Immature natural killer cell (primary cell): ENCODE results near the gene GARIN5A. TPM values are rescaled to one million over a fixed set of nuclear protein-coding genes. Genes with fewer than 3 reads are reported as not detected.
A peak's percentile ranks its signal among the peaks of the same experiment; 100 is the strongest.

Source experiments
- DNase-seq, 3 donors: peaks; one replicate each; pipeline ENCODE4 v3.0.0; 2022; ENCODE audit warnings: mixed read lengths in 1 of 3
- H3K27ac Mint-ChIP-seq, 6 donors: one replicate each; pipeline ENCODE4 v1.8.0; 2020; ENCODE audit warnings: mixed read lengths in 6 of 6, mild to moderate bottlenecking in 5 of 6, inconsistent platforms in 4 of 6, moderate library complexity in 3 of 6
- H3K27me3 Mint-ChIP-seq, 3 donors: one replicate each; pipeline ENCODE4 v1.8.0; 2020 to 2021; ENCODE audit warnings: low read depth in 3 of 3, mild to moderate bottlenecking in 3 of 3, mixed read lengths in 3 of 3, moderate library complexity in 3 of 3, inconsistent platforms in 1 of 3
- H3K36me3 Mint-ChIP-seq, 3 donors: one replicate each; pipeline ENCODE4 v1.8.0; 2020; ENCODE audit warnings: mixed read lengths in 3 of 3, inconsistent platforms in 2 of 3, mild to moderate bottlenecking in 2 of 3
- H3K4me1 Mint-ChIP-seq, 2 donors: one replicate each; pipeline ENCODE4 v1.8.0; 2020; ENCODE audit warnings: inconsistent platforms in 2 of 2, mild to moderate bottlenecking in 2 of 2, mixed read lengths in 2 of 2, moderate library complexity in 1 of 2
- H3K4me3 Mint-ChIP-seq, 5 donors: one replicate each; pipeline ENCODE4 v1.8.0; 2020; ENCODE audit warnings: mild to moderate bottlenecking in 5 of 5, mixed read lengths in 5 of 5, inconsistent platforms in 3 of 5, moderate library complexity in 3 of 5
- H3K9me3 Mint-ChIP-seq, 6 donors: one replicate each; pipeline ENCODE4 v1.8.0; 2020; ENCODE audit warnings: mild to moderate bottlenecking in 6 of 6, mixed read lengths in 6 of 6, inconsistent platforms in 4 of 6, moderate library complexity in 3 of 6
- polyA plus RNA-seq, 3 donors: library from polyadenylated mRNA; unstranded; fragments of 300-500 nt; fragmentation: Illumina TruSeq; gene quantifications; one replicate each; pipeline ENCODE4 v1.2.3, GENCODE V29; 2021

The GARIN5A gene
- polyA plus RNA-seq, 3 donors from 2014 or later: 0.39 to 1.3 (median 0.68) TPM

DNA sequence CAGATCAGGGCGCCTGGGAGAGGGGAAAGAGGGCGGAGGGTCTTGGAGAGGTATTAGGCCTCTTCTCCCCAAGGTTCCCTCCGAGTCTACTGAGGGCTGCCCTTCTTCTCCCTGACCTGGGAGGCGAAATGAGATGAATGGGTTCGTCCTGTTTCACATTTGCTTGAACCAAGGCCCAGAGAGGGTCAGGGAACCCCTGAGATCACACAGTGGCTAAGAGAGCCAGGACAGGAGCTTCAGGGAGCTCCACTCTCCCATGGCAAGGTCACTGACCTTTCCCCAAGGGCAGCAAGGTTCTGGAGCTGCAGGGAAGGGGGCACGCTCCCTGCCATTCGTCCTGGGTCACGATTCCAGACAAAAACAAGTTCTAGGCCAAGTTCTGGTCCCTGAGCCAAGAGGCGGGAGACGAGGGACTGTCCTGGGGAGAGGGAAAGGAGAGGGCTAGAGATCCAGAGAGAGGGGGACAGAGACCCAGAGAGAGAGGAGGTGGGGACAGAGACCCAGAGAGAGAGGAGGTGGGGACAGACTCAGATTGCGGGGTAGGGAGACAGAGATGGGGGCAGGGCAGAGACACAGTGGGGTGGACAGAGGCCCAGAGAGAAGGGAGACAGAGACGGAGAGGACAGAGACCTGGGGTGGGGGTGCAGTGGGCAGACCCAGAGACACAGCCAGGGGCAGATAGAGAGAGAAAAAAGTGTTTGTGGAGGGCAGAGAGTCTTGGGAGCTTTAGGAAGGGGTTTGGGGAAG is 36.5 kb upstream of the GARIN5A start:
- Mint-ChIP-seq H3K4me1 (peaks cover 16 to 18% of the 10 kb centered on the region in 2 donors), H3K27ac (peak overlapping the region in 3 of 6 donors; percentile 74 to 81 (median 80)), H3K36me3 (no peaks in the 10 kb centered on the region), H3K4me3 (peak overlapping the region in 2 of 5 donors; percentile 25 to 51), H3K27me3 (peaks cover 5 to 10% (median 8%) of the 10 kb centered on the region in 3 donors), H3K9me3 (no peaks in the 10 kb centered on the region)
- DNase-seq: no peak

DNA sequence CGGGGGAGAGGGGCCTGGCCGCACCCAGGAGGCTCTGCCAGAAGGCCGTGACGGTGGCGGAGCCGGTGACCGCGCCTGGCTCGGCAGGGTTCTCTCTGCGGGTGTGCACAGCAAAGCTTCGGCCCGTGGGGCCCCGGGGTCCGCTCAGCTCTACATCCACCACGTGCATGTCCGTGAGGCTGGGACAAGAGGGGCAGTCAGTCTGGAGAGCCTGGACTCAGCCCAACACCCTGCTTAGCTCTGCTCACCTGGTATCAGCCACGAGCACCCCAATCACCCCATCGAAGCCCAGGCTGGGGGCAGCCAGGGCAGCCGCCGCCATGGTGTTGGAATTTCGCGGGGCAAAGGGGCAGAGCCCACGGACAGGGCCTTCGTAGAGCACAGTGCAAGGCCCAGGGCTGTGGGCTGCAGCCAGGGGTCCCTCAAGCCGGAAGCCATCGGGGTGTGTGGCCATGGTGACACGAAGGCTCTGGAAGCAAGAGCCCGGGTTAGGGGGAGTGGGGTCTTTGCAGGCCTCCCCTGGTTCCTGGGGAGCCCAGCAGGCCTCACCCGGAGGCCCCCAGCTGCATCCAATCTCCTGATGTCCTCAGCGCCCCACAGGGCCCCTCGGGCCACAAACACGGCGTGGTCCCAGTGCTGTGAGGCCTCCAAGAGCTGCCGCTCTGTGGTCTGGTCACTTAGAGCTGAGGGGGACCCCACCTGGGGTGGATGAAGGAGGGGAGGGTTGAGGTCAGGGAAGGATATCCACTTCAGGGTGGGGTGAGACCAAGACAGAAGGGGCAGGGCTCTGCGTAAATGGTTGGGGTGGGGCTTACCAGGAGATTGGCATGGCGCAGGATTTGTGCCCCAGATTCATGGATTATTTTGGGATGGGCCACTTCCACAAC is 35.7 kb upstream of the GARIN5A start:
- peak overlapping the region in 2 of 6 donors; percentile 24 to 94 for H3K27ac Mint-ChIP-seq
- H3K27me3 Mint-ChIP-seq: peaks cover 5 to 10% (median 8%) of the 10 kb centered on the region in 3 donors
- no peak for DNase-seq
- H3K4me1 Mint-ChIP-seq: peaks cover 16 to 18% of the 10 kb centered on the region in 2 donors
- no peaks in the 10 kb centered on the region for H3K9me3 Mint-ChIP-seq
- H3K36me3 Mint-ChIP-seq: no peaks in the 10 kb centered on the region
- H3K4me3 Mint-ChIP-seq: no peak overlapping the region

DNA sequence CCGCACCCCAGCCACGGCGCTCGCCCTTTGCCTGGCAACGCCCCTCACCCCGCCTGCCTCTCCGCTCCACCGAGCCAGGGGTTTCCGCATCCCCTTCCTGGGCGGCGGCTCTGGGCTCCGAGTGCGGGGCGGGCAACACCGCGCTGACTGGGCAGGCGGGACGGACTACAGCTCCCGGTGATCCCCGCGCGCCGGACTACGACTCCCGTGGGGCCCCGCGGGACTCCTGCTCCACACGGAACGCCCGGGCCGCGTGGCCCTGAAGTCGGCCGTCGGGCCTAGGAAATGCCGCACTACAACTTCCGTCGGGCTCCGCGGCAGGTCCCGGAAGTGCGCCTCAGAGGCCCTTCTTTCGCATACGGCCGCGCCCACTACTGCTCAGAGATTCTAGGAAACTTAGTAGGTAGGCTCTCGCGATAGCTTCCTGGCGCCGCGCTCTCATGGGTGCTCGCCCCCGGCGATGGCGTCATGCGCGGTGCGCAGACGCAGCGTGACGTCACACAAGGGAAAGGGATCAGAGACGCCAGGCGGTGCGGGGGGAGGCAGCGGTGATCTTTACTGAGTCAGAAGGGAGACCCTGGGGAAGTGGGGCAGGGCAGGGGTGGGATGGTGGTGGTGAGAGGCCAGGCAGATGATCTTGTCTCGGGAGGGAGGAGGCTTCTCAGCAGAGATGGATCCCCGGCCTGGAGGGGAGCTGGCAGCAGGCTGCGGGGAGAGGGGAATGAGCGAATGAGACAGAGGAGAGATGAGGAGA is 34.6 kb upstream of the GARIN5A start, which contains the start of gene JOSD2:
JOSD2 (minus strand) TSS at position 123 of the 754 bp plus-strand sequence. CDS start 760 bp downstream, outside the sequence.
- no peaks in the 10 kb centered on the region for H3K9me3 Mint-ChIP-seq
- peak; percentile 93 to 96 (median 96) for DNase-seq
- no peaks in the 10 kb centered on the region for H3K36me3 Mint-ChIP-seq
- peaks cover 16 to 18% of the 10 kb centered on the region in 2 donors for H3K4me1 Mint-ChIP-seq
- H3K4me3 Mint-ChIP-seq: peak within 1 kb of the TSS; percentile 88 to 96 (median 90)
- peak within 1 kb of the TSS; percentile 92 to 98 (median 98) for H3K27ac Mint-ChIP-seq
- H3K27me3 Mint-ChIP-seq: peaks cover 3 to 10% (median 8%) of the 10 kb centered on the region in 3 donors

DNA sequence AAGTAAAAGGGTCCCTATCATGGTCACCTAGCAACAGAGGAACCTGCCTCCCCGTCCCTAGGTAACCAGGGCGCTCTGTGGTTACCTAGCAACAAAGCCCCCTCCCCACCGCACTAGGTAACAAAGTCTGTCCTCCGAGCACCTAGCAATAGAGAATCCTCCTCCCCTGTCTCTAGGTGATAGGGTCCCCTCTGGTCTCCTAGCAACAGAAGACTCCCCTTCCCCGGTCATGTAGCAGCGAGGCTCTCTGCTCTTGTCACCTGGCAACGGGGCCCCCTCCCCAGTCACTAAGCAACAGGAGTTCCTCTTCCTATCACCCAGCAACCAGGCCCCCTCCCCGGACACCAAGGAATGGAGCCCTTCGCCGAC is 34.0 kb upstream of the GARIN5A start:
- H3K27me3 Mint-ChIP-seq: peaks cover 3 to 10% (median 8%) of the 10 kb centered on the region in 3 donors
- H3K4me1 Mint-ChIP-seq: peaks cover 16 to 18% of the 10 kb centered on the region in 2 donors
- no peaks in the 10 kb centered on the region for H3K36me3 Mint-ChIP-seq
- peak overlapping the region; percentile 88 to 96 (median 90) for H3K4me3 Mint-ChIP-seq
- H3K27ac Mint-ChIP-seq: peak overlapping the region; percentile 84 to 98 (median 96)
- DNase-seq: no peak
- H3K9me3 Mint-ChIP-seq: no peaks in the 10 kb centered on the region

DNA sequence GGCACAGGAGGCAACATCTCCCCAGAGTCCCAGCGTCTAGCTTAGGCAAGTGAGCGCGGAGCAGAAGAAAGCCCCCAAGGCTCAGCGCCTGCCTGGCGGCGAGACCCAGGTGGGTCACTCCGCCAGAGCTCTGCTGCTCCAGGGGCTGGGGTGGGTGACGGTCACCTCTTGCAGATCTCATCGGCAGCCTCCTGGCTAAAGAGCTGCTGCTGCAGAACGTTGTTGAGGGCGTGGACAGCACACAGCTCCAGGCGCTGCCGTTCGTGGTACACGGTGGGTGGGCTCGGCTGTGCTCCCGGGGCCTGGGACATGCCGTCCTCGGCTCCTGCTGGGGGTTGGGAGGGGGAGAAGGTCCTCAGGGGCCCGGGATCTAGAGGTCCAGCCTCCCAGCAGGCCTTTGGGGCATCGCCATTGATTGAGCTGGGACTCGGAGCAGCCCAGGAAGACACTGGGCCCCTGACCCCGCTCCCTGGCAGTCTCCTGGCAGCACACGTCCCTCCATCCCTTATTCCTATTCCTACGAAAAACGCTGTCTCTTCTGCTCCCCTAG is 33.5 kb upstream of the GARIN5A start:
- Mint-ChIP-seq H3K4me1 (peaks cover 16 to 18% of the 10 kb centered on the region in 2 donors), H3K9me3 (no peaks in the 10 kb centered on the region), H3K4me3 (peak overlapping the region; percentile 88 to 96 (median 90)), H3K36me3 (no peaks in the 10 kb centered on the region), H3K27ac (peak overlapping the region; percentile 84 to 98 (median 96)), H3K27me3 (peaks cover 3 to 10% (median 8%) of the 10 kb centered on the region in 3 donors)
- DNase-seq: no peak

DNA sequence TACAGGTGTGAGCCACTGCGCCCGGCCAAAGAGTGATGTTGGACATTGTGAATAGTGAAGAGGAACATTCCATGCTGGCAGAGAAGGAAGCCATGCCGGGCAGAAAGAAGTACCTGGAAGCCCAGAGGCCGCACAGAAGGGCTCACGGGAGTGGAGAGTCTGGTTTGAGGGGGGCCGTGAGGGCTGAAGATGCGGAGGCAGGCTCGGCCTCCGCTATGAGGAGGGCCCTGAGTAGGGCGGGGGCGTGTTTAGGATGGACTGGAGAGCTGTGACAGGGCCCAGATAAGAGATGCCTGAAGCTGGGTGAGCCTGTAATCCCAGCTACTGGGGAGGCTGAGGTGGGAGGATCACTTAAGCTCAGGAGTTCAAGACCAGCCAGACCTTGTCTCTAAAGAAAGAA is 32.7 kb upstream of the GARIN5A start:
- Mint-ChIP-seq H3K4me3 (peak overlapping the region in 3 of 5 donors; percentile 36 to 62 (median 45)), H3K27ac (peak overlapping the region in 4 of 6 donors; percentile 35 to 90 (median 52)), H3K27me3 (peaks cover 2 to 10% (median 7%) of the 10 kb centered on the region in 3 donors), H3K4me1 (peaks cover 16 to 18% of the 10 kb centered on the region in 2 donors), H3K9me3 (no peaks in the 10 kb centered on the region), H3K36me3 (no peaks in the 10 kb centered on the region)
- DNase-seq: no peak

DNA sequence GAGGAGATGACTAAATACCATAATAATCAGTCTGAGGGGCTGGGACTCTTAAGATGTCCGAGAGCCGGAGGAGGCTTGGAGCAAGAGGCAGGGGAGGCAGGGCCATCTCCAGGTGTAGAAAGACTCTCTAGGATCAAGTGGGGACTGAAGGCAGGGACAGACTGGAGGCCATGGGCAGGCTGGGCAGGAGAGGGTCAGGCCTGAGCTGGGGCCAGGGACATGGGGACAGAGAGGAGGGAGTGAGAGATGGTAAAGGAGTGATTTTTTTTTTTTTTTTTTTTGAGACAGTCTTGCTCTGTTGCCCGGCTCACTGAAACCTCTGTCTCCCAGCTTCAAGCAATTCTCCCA is 32.2 kb upstream of the GARIN5A start:
- Mint-ChIP-seq H3K4me3 (peak overlapping the region in 4 of 5 donors; percentile 30 to 60 (median 44)), H3K36me3 (no peaks in the 10 kb centered on the region), H3K9me3 (no peaks in the 10 kb centered on the region), H3K4me1 (peaks cover 16 to 18% of the 10 kb centered on the region in 2 donors), H3K27ac (peak overlapping the region in 4 of 6 donors; percentile 51 to 77 (median 72)), H3K27me3 (peaks cover 2 to 7% (median 6%) of the 10 kb centered on the region in 3 donors)
- DNase-seq: no peak

DNA sequence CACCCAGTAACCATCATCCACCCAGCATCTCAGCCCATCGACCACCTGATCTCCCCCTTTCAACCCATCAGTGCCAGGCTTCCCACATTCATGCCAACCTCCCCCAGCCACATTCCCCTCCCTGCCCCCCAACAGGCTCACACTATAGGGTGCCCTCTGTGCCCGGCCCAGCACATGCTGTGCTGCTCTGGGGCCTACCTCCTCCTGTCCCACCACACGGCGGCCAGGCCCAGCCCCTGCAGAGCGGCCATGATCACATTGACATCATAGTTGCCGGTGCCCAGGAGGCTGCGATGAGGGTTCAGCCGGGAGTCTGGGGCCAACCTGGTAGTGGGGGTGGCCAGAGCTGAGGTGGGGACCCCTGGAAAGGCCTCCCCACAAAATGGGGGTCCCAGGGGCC is 30.7 kb upstream of the GARIN5A start:
- Mint-ChIP-seq H3K27ac (no peak overlapping the region), H3K4me3 (no peak overlapping the region), H3K4me1 (peaks cover 16 to 18% of the 10 kb centered on the region in 2 donors), H3K9me3 (no peaks in the 10 kb centered on the region), H3K27me3 (peaks cover 2 to 7% (median 6%) of the 10 kb centered on the region in 3 donors), H3K36me3 (no peaks in the 10 kb centered on the region)
- DNase-seq: no peak

DNA sequence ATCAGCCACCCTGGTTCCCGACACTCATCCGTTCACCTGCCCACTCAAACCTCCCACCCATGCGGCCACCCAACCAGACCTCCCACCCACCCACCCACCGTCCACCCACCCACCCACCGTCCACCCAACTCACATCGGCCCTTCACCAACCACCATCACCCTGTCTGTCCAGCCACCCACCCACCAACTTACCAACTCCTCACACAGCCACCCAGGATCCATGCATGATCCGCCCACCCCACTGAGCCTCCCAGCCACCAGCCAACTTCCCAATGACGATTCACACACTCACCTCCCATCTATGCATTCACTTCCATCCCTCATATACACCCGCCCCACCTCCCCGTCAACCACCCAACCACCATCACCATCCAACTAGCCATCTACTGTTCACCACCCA is 30.1 kb upstream of the GARIN5A start:
- H3K9me3 Mint-ChIP-seq: no peaks in the 10 kb centered on the region
- H3K27ac Mint-ChIP-seq: no peak overlapping the region
- no peak for DNase-seq
- H3K36me3 Mint-ChIP-seq: no peaks in the 10 kb centered on the region
- H3K4me1 Mint-ChIP-seq: peaks cover 14 to 15% of the 10 kb centered on the region in 2 donors
- H3K4me3 Mint-ChIP-seq: no peak overlapping the region
- peaks cover 2 to 7% (median 4%) of the 10 kb centered on the region in 3 donors for H3K27me3 Mint-ChIP-seq

DNA sequence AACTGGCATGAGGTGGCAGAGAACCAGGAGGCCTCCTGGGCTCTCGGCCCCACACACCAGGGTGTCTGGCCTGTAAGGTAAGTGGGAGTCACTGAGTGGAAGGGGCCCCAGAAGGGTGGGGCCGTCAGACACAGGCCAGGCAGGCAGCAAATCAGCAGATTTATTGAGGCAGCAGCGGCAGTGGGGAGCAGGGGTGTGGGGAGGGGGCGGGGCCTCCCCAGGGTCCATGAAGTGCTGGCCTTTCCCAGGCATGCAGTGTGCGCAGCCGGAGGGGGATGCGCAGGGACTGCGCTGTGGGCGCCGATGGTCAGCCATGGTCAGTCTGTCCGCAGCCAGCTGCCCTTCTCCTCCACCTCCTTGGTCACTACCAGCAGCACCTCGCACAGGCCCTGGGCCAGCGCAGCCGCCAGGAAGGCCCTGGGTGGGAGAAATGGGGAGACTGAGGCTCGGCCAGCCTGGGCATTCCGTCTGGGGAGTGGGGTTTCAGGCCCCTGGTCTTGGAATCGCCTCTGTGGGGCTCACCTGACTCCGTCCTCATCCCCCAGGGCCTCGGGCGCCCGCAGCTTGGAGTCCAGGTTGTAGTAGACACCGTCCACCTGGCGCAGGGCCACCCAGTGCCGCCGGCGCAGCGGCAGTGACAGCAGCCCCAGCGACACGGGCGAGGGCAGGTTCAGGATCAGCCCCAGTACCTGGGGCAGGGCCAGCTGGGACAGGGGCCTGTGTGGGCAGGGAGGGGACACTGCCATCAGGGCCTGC is 29.4 kb upstream of the GARIN5A start:
- no peak overlapping the region for H3K27ac Mint-ChIP-seq
- peaks cover 8 to 10% of the 10 kb centered on the region in 2 donors for H3K4me1 Mint-ChIP-seq
- H3K36me3 Mint-ChIP-seq: no peaks in the 10 kb centered on the region
- no peak overlapping the region for H3K4me3 Mint-ChIP-seq
- peaks cover 0 to 1% (median 0%) of the 10 kb centered on the region in 3 donors for H3K27me3 Mint-ChIP-seq
- no peaks in the 10 kb centered on the region for H3K9me3 Mint-ChIP-seq
- DNase-seq: no peak

DNA sequence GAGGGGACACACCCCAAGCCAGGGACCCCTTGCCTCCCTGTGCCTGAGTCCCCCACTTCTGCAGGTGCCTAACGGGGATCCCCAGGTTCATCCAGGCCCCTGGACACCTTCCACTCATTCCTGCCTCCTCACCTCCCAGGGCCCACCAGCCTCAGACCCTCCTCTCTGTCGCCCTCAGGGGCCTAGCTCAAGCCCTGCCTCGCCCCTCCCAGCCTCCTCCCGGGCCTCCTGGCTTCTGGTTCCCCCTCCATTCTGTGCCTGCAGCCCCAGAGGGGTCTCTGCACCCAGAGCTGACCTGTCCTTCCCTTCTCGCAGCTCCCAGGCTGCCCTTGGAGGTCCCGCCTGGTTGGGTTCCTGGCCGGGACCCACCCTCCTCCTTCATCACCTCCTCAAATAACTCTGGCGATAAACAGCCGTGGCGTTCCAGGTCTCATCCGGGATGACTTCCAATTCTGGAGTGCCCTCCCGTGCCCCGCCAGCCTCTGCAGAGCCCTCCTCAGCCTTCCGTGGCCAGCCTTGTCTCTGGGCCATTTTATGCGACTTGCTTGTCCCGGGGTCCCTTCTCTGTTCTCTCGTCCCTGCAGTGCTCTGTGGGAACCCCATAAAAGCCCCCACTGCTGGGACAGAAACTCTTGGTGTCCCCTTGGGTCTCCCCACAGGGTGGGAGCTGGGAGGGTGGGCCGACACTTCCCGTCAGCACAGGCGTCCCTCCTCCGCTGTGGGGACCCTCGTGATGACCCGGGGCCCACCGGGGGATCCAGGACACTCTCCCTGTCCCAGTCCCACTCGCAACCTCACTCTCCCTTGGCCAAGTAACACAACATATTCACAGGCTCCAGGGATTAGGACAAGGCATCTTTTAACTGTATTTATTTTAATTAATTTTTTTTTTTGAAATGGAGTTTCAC is 25.2 kb upstream of the GARIN5A start:
- no peaks in the 10 kb centered on the region for H3K27me3 Mint-ChIP-seq
- no peaks in the 10 kb centered on the region for H3K9me3 Mint-ChIP-seq
- H3K4me3 Mint-ChIP-seq: no peak overlapping the region
- no peak for DNase-seq
- no peak overlapping the region for H3K27ac Mint-ChIP-seq
- no peaks in the 10 kb centered on the region for H3K4me1 Mint-ChIP-seq
- no peaks in the 10 kb centered on the region for H3K36me3 Mint-ChIP-seq

DNA sequence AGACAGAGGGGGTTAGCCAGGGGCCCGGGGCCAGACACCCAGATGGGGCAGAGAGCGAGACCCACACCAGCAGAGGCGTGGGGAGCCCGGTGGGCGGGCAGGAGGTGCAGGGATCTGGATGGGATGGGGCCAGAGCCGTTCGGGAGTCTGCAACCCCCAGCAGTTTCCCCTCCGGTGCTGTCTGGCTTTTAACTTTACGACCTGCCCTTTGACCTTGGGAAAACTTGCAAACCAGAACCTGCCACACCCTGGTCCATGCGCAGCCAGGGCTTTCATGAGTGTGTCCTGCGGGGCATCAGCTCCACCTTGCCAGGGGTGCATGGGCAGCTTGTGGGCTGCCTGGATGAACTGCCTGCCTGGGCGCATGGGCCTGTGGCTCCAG is 24.5 kb upstream of the GARIN5A start:
- no peak overlapping the region for H3K4me3 Mint-ChIP-seq
- H3K9me3 Mint-ChIP-seq: no peaks in the 10 kb centered on the region
- H3K4me1 Mint-ChIP-seq: no peaks in the 10 kb centered on the region
- DNase-seq: no peak
- no peaks in the 10 kb centered on the region for H3K27me3 Mint-ChIP-seq
- peaks cover 0 to 1% (median 0%) of the 10 kb centered on the region in 3 donors for H3K36me3 Mint-ChIP-seq
- H3K27ac Mint-ChIP-seq: no peak overlapping the region
